H7 (cell line): Measurements from ENCODE around the gene HTR5A. TPM values are rescaled to one million over a fixed set of nuclear protein-coding genes. Genes with fewer than 3 reads are reported as not detected.
A peak's percentile ranks its signal among the peaks of the same experiment; 100 is the strongest.

Source experiments
- DNase-seq: peaks from one replicate; pipeline ENCODE4 v3.0.0; 2012
- H3K27me3 ChIP-seq: 2 replicates; pipeline ENCODE4 v1.6.0; 2011; ENCODE audit warnings: mild to moderate bottlenecking, low read length; ENCODE audit not compliant: control insufficient read depth, insufficient read depth
- H3K36me3 ChIP-seq: replicated peaks from 2 replicates; pipeline ENCODE4 v1.5.1; 2011; ENCODE audit warnings: low read length; ENCODE audit not compliant: control insufficient read depth, insufficient read depth
- H3K4me3 ChIP-seq: 2 replicates; pipeline ENCODE4 v1.5.1; 2011; ENCODE audit warnings: low read depth, mild to moderate bottlenecking, control low read depth, low read length, moderate library complexity; ENCODE audit not compliant: insufficient read depth
- total RNA-seq: library from RNA; depleted of rRNA; stranded (reverse); fragments of >200 nt; shearing (Covaris generic); gene quantifications from 2 replicates; pipeline ENCODE4 v1.2.3, GENCODE V29; 2014

Gene HTR5A
- total RNA-seq, 1 experiment from 2014 or later, result not detected

- Histone ChIP-seq H3K27me3 (no peaks in the 10 kb centered on the region), H3K36me3 (no peaks in the 10 kb centered on the region), H3K4me3 (no peak overlapping the region)
- DNase-seq, result peak; percentile 62
These were observed 38.2 kb downstream of the HTR5A start for GRCh38 chr7:155108144-155108901.

GRCh38 chr7:155109121-155109520 is 39.0 kb downstream of the HTR5A start:
- H3K4me3 ChIP-seq, result no peak overlapping the region
- no peaks in the 10 kb centered on the region for H3K27me3 ChIP-seq
- no peaks in the 10 kb centered on the region for H3K36me3 ChIP-seq
- no peak for DNase-seq

GRCh38 chr7:155115288-155115687 is 45.2 kb downstream of the HTR5A start:
- H3K27me3 ChIP-seq, result no peaks in the 10 kb centered on the region
- DNase-seq, result no peak
- H3K36me3 ChIP-seq, result no peaks in the 10 kb centered on the region
- H3K4me3 ChIP-seq, result no peak overlapping the region

- no peak for DNase-seq
- no peaks in the 10 kb centered on the region for H3K27me3 ChIP-seq
These were observed 49.8 kb downstream of the HTR5A start for GRCh38 chr7:155119801-155120382.

GRCh38 chr7:155120460-155120859 is 50.3 kb downstream of the HTR5A start:
- Histone ChIP-seq H3K36me3 (no peaks in the 10 kb centered on the region), H3K27me3 (no peaks in the 10 kb centered on the region), H3K4me3 (no peak overlapping the region)
- DNase-seq, result no peak

More at GRCh38 chr7:155119801-155120382, 49.8 kb downstream of the HTR5A start:
- no peaks in the 10 kb centered on the region for H3K36me3 ChIP-seq
- H3K4me3 ChIP-seq, result no peak overlapping the region

- no peak overlapping the region for H3K4me3 ChIP-seq
- H3K36me3 ChIP-seq, result no peaks in the 10 kb centered on the region
- no peaks in the 10 kb centered on the region for H3K27me3 ChIP-seq
- no peak for DNase-seq
These were observed 52.7 kb downstream of the HTR5A start for GRCh38 chr7:155122831-155123230.

- no peak for DNase-seq
- H3K27me3 ChIP-seq, result no peaks in the 10 kb centered on the region
- H3K36me3 ChIP-seq, result no peaks in the 10 kb centered on the region
- no peak overlapping the region for H3K4me3 ChIP-seq
These were observed 53.3 kb downstream of the HTR5A start for GRCh38 chr7:155123413-155123812.

GRCh38 chr7:155124706-155125105 is 54.6 kb downstream of the HTR5A start:
- DNase-seq, result no peak

GRCh38 chr7:155129186-155129585 is 59.1 kb downstream of the HTR5A start:
- DNase-seq, result no peak
- no peaks in the 10 kb centered on the region for H3K27me3 ChIP-seq
- no peaks in the 10 kb centered on the region for H3K36me3 ChIP-seq
- no peak overlapping the region for H3K4me3 ChIP-seq

More at GRCh38 chr7:155124706-155125105, 54.6 kb downstream of the HTR5A start:
- no peaks in the 10 kb centered on the region for H3K27me3 ChIP-seq
- no peaks in the 10 kb centered on the region for H3K36me3 ChIP-seq
- H3K4me3 ChIP-seq, result no peak overlapping the region

- Histone ChIP-seq H3K36me3 (no peaks in the 10 kb centered on the region), H3K27me3 (no peaks in the 10 kb centered on the region), H3K4me3 (no peak overlapping the region)
- DNase-seq, result no peak
These were observed 59.7 kb downstream of the HTR5A start for GRCh38 chr7:155129789-155130188.

- no peak overlapping the region for H3K4me3 ChIP-seq
- H3K27me3 ChIP-seq, result no peaks in the 10 kb centered on the region
- no peak for DNase-seq
- H3K36me3 ChIP-seq, result no peaks in the 10 kb centered on the region
These were observed 60.4 kb downstream of the HTR5A start for GRCh38 chr7:155130493-155130892.

- Histone ChIP-seq H3K36me3 (no peaks in the 10 kb centered on the region), H3K27me3 (no peaks in the 10 kb centered on the region), H3K4me3 (no peak overlapping the region)
- no peak for DNase-seq
These were observed 61.0 kb downstream of the HTR5A start for GRCh38 chr7:155131090-155131489.

- no peak for DNase-seq
These were observed 62.3 kb downstream of the HTR5A start for GRCh38 chr7:155132431-155132830.

GRCh38 chr7:155136619-155137243 is 66.6 kb downstream of the HTR5A start:
- Histone ChIP-seq H3K27me3 (no peaks in the 10 kb centered on the region), H3K36me3 (no peaks in the 10 kb centered on the region), H3K4me3 (no peak overlapping the region)
- no peak for DNase-seq

More at GRCh38 chr7:155132431-155132830, 62.3 kb downstream of the HTR5A start:
- H3K27me3 ChIP-seq, result no peaks in the 10 kb centered on the region
- no peaks in the 10 kb centered on the region for H3K36me3 ChIP-seq
- no peak overlapping the region for H3K4me3 ChIP-seq
